ENCODE data around the gene SUSD4. TPM values are rescaled to one million over a fixed set of nuclear protein-coding genes. Genes with fewer than 3 reads are reported as not detected.
A peak's percentile ranks its signal among the peaks of the same experiment; 100 is the strongest.

The SUSD4 gene
- total and polyA plus RNA-seq, 9 of the 15 experiments (the other 6 are each of a cell fraction or from before 2014, with no cell fraction given), result 0.06 to 1.7 (median 0.09) TPM; not detected in 4

GRCh38 chr1:223210788-223211120 lies 153.2 kb downstream of the SUSD4 start (continued):
- TF ChIP-seq RNF219 (CRISPR knock-in tag; IDR thresholded peaks at IDR 0.05), result no peak
- no peak for TF ChIP-seq FIP1L1 (IDR thresholded peaks at IDR 0.05; ENCODE audit: low read depth, low read length, poor library complexity, severe bottlenecking)
- TF ChIP-seq, protein P1, sequence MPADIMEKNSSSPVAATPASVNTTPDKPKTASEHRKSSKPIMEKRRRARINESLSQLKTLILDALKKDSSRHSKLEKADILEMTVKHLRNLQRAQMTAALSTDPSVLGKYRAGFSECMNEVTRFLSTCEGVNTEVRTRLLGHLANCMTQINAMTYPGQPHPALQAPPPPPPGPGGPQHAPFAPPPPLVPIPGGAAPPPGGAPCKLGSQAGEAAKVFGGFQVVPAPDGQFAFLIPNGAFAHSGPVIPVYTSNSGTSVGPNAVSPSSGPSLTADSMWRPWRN (IDR thresholded peaks at IDR 0.05; ENCODE audit: low read depth), result no peak
- TF ChIP-seq POLR3G (IDR thresholded peaks at IDR 0.05; ENCODE audit: extremely low read depth, insufficient read length, insufficient replicate concordance), result no peak

GRCh38 chr1:223209992-223210787 lies 153.8 kb downstream of the SUSD4 start:
- peak overlapping the region; percentile 9; the same call in 2 of the 3 replicates for H3K27ac ChIP-seq (ENCODE audit: extremely low read depth, low read depth, low read length)
- FAIRE-seq, result peak; percentile 66
- H3K9ac ChIP-seq (ENCODE audit: insufficient read depth in 1 of 2, low read depth in 2 of 2, low read length in 2 of 2), result no peak overlapping the region
- H4K20me1 ChIP-seq (replicated peaks; ENCODE audit: control insufficient read depth, insufficient read depth, low read length), result no peaks in the 10 kb centered on the region
- H3K4me1 ChIP-seq (replicated peaks in 1 of 2; ENCODE audit: control insufficient read depth in 2 of 2, insufficient read depth in 2 of 2, low read length in 2 of 2), result peaks cover 0 to 26% of the 10 kb centered on the region in 2 experiments; a peak in 3 of 5 replicates
- H3K4me2 ChIP-seq (ENCODE audit: insufficient read depth, low read length), result peak overlapping the region; percentile 23; the same call in 1 of the 2 replicates
- no peak overlapping the region for H3K4me3 ChIP-seq
- ChIA-PET POLR2A (no interaction called here), CTCF (ENCODE audit: low intra/inter-chr PET ratio) (no interaction called here)
- in situ Hi-C loops (cut with MboI) (no loop called here), intact Hi-C loops (cut with micrococcal nuclease) (no loop called here)
- H3K9me3 ChIP-seq (replicated peaks; ENCODE audit: control insufficient read depth, insufficient read depth, low read depth, low read length), result no peaks in the 10 kb centered on the region
- no peaks in the 10 kb centered on the region for H3K27me3 ChIP-seq (ENCODE audit: control insufficient read depth in 2 of 2, insufficient read depth in 2 of 2, low read length in 2 of 2)
- no peaks in the 10 kb centered on the region for H3K79me2 ChIP-seq (ENCODE audit: control insufficient read depth, insufficient read depth, low read length)
- H2AFZ ChIP-seq (ENCODE audit: low read depth, low read length), result peak overlapping the region; percentile 63
- WGBS (ENCODE audit: insufficient coverage, low coverage, missing lambda C conversion rate), result 39% methylated on average over 7 of the region's 7 CpGs
- no peak for DNase-seq (ENCODE audit: extremely low read depth in 1 of 4, low spot score in 3 of 4)
- no peaks in the 10 kb centered on the region for H3K36me3 ChIP-seq (ENCODE audit: control insufficient read depth, insufficient read depth, low read length)
- ATAC-seq, result no peak
- BruUV-seq (replicated peaks), result no TSS peak
- H3K9me1 ChIP-seq (ENCODE audit: control insufficient read depth, insufficient read depth, low read length), result no peaks in the 10 kb centered on the region
- TF ChIP-seq, protein P2, sequence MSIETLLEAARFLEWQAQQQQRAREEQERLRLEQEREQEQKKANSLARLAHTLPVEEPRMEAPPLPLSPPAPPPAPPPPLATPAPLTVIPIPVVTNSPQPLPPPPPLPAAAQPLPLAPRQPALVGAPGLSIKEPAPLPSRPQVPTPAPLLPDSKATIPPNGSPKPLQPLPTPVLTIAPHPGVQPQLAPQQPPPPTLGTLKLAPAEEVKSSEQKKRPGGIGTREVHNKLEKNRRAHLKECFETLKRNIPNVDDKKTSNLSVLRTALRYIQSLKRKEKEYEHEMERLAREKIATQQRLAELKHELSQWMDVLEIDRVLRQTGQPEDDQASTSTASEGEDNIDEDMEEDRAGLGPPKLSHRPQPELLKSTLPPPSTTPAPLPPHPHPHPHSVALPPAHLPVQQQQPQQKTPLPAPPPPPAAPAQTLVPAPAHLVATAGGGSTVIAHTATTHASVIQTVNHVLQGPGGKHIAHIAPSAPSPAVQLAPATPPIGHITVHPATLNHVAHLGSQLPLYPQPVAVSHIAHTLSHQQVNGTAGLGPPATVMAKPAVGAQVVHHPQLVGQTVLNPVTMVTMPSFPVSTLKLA (conservative IDR thresholded peaks at IDR 0.05), result 0 out of 4 replicates have a peak, but pooled peaks of 1 of the 2 experiments have one; percentile 16
- TF ChIP-seq HLTF (IDR thresholded peaks at IDR 0.05) (no peak), PBX2 (CRISPR knock-in tag; IDR thresholded peaks at IDR 0.05; ENCODE audit: low read depth) (no peak), PBX2 (tag; conservative IDR thresholded peaks at IDR 0.05; ENCODE audit: low read depth) (0 out of 2 replicates have a peak, but pooled peaks have one; percentile 33), BCOR (IDR thresholded peaks at IDR 0.05) (peak; percentile 93)
- TF ChIP-seq, protein P3, sequence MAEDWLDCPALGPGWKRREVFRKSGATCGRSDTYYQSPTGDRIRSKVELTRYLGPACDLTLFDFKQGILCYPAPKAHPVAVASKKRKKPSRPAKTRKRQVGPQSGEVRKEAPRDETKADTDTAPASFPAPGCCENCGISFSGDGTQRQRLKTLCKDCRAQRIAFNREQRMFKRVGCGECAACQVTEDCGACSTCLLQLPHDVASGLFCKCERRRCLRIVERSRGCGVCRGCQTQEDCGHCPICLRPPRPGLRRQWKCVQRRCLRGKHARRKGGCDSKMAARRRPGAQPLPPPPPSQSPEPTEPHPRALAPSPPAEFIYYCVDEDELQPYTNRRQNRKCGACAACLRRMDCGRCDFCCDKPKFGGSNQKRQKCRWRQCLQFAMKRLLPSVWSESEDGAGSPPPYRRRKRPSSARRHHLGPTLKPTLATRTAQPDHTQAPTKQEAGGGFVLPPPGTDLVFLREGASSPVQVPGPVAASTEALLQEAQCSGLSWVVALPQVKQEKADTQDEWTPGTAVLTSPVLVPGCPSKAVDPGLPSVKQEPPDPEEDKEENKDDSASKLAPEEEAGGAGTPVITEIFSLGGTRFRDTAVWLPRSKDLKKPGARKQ (CRISPR knock-in tag; IDR thresholded peaks at IDR 0.05), result no peak

Data from K562 (cell line).